CD4-positive, CD25-positive, alpha-beta regulatory T cell (primary cell): ENCODE data around the gene CSRP2. TPM values are rescaled to one million over a fixed set of nuclear protein-coding genes. Genes with fewer than 3 reads are reported as not detected.
A peak's percentile ranks its signal among the peaks of the same experiment; 100 is the strongest.

Source experiments
- ATAC-seq, 2 donors: fragments of 150-1000 bp; cut with Tn5 transposase; one replicate each; pipeline ENCODE4 v1.10.0; 2021; ENCODE audit warnings: low read depth in 2 of 2, moderate number of reproducible peaks in 2 of 2, moderate library complexity in 1 of 2
- DNase-seq, 3 donors: peaks; one replicate each; pipeline versions ENCODE4 v3.0.0 to v3.0.0-alpha.2; 2012 to 2022; ENCODE audit warnings: mixed read lengths in 1 of 3
- H3K27ac ChIP-seq: one replicate; pipeline ENCODE4 v1.7.0; 2013; ENCODE audit warnings: mild to moderate bottlenecking, low read length; ENCODE audit not compliant: insufficient read depth, poor library complexity, severe bottlenecking
- H3K27me3 ChIP-seq: one replicate; pipeline ENCODE4 v1.7.0; 2013; ENCODE audit warnings: low read length; ENCODE audit not compliant: control insufficient read depth, insufficient read depth
- H3K36me3 ChIP-seq: one replicate; pipeline ENCODE4 v1.7.0; 2013; ENCODE audit warnings: mild to moderate bottlenecking, low read length, moderate library complexity; ENCODE audit not compliant: control insufficient read depth, insufficient read depth
- H3K4me1 ChIP-seq: 2 replicates; pipeline ENCODE4 v1.7.0; 2013; ENCODE audit warnings: mild to moderate bottlenecking, low read length; ENCODE audit not compliant: insufficient read depth, control insufficient read depth, poor library complexity, severe bottlenecking
- H3K4me3 ChIP-seq: one replicate; pipeline ENCODE4 v1.7.0; 2013; ENCODE audit warnings: low read depth, mild to moderate bottlenecking, low read length, moderate library complexity
- H3K9me3 ChIP-seq, 2 experiments: 1 replicate in 1 of 2; 2 replicates in 1 of 2; pipeline ENCODE4 v1.7.0; 2013; ENCODE audit warnings: low read length in 2 of 2, mild to moderate bottlenecking in 1 of 2, moderate library complexity in 1 of 2; ENCODE audit not compliant: control insufficient read depth in 2 of 2
- H3K27ac Mint-ChIP-seq, 3 donors: one replicate each; pipeline ENCODE4 v1.8.0; 2020 to 2022; ENCODE audit warnings: mild to moderate bottlenecking in 3 of 3, mixed read lengths in 3 of 3, moderate library complexity in 2 of 3
- H3K27me3 Mint-ChIP-seq: one replicate; pipeline ENCODE4 v1.8.0; 2022; ENCODE audit warnings: mild to moderate bottlenecking, mixed read lengths
- H3K36me3 Mint-ChIP-seq: one replicate; pipeline ENCODE4 v1.8.0; 2020; ENCODE audit warnings: mixed read lengths
- H3K4me1 Mint-ChIP-seq, 4 donors: one replicate each; pipeline ENCODE4 v1.8.0; 2020 to 2022; ENCODE audit warnings: mixed read lengths in 4 of 4, mild to moderate bottlenecking in 1 of 4
- H3K4me3 Mint-ChIP-seq, 4 donors: one replicate each; pipeline ENCODE4 v1.8.0; 2020 to 2022; ENCODE audit warnings: mild to moderate bottlenecking in 4 of 4, mixed read lengths in 4 of 4, moderate library complexity in 3 of 4
- H3K9me3 Mint-ChIP-seq, 7 donors: one replicate each; pipeline ENCODE4 v1.8.0; 2020 to 2022; ENCODE audit warnings: mixed read lengths in 7 of 7, mild to moderate bottlenecking in 3 of 7, moderate library complexity in 2 of 7
- polyA plus RNA-seq, 4 donors: library from polyadenylated mRNA; unstranded; fragments of 300-500 nt; fragmentation: Illumina TruSeq; gene quantifications; one replicate each; pipeline ENCODE4 v1.2.3, GENCODE V29; 2021
- total RNA-seq: library from RNA; stranded (reverse); gene quantifications from one replicate; pipeline ENCODE4 v1.2.3, GENCODE V29; 2022

Gene CSRP2
- total RNA-seq (not detected), polyA plus RNA-seq (1 to 10 TPM in 1 of 4 donors, under 1 TPM in 3; 0.42 to 1.7 (median 0.53) TPM)

DNA sequence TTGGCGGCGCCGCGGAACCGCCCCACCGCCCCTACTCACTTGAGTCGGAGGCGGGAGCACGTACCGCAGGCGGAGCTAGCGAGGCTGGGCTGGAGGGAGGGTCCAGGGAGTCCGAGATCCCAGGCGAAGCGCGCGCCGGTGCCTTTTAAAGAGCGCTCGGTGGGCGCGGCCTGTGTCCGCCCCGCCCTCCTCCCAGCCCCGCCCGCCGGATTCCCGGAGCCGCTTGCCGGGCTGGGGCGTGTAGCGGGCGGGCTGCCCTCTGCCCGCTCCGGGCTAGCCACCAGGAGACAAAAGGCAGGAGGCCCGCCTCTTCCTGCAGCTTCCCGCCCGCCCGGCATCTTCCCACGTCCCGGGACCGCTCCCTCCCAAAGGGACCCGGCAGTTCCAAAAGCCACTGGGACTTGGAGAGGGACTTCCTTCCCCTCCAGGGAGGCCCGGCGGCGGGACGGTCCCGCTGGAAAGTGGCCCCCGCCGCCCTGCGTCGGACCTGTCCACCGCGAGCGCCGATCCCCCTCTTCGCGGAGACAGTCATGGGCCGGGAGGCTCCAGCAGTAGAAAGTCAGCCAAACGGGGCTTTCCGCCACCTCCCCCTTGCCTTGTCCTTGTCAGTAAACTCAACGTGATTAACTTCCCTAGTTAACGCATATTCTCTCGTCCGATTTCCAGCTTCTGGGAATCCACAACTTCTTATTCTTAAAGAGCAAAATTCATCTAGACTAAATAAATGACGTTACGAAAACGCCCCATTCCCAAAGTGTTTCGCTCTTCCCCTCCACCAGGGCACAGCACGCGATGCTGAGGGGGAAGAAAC is at the start of gene CSRP2:
TSS of gene CSRP2 (minus strand) at position 121 of the 811 bp plus-strand sequence. CDS start 12,759 bp downstream, outside the sequence.
- Mint-ChIP-seq H3K9me3 (peaks cover 0 to 6% (median 0%) of the 10 kb centered on the region in 7 donors), H3K27ac (no peak within 1 kb of the TSS), H3K36me3 (no peaks in the 10 kb centered on the region), H3K27me3 (peaks cover 70% of the 10 kb centered on the region), H3K4me3 (peak within 1 kb of the TSS; percentile 87 to 90 (median 90)), H3K4me1 (peaks cover 0 to 16% (median 11%) of the 10 kb centered on the region in 4 donors)
- Histone ChIP-seq H3K9me3 (no peaks in the 10 kb centered on the region), H3K4me1 (peaks cover 16% of the 10 kb centered on the region), H3K27me3 (peaks cover 48% of the 10 kb centered on the region), H3K27ac (no peak within 1 kb of the TSS), H3K36me3 (no peaks in the 10 kb centered on the region), H3K4me3 (no peak within 1 kb of the TSS)
- DNase-seq (peak; percentile 14 to 55 (median 23)), ATAC-seq (peak; percentile 53 to 67)

- Histone ChIP-seq H3K27me3 (no peaks in the 10 kb centered on the region), H3K4me3 (no peak overlapping the region), H3K36me3 (no peaks in the 10 kb centered on the region), H3K9me3 (no peaks in the 10 kb centered on the region), H3K4me1 (no peaks in the 10 kb centered on the region), H3K27ac (no peak overlapping the region)
- Mint-ChIP-seq H3K27ac (no peak overlapping the region), H3K4me3 (no peak overlapping the region), H3K4me1 (no peaks in the 10 kb centered on the region), H3K36me3 (no peaks in the 10 kb centered on the region), H3K27me3 (peaks cover 4% of the 10 kb centered on the region), H3K9me3 (peaks cover 0 to 3% (median 0%) of the 10 kb centered on the region in 7 donors)
- DNase-seq (peak in 1 of 3 donors; percentile 13), ATAC-seq (no peak)
Measured at GRCh38 chr12:76927170-76927784, 48.5 kb upstream of the CSRP2 start.

DNA sequence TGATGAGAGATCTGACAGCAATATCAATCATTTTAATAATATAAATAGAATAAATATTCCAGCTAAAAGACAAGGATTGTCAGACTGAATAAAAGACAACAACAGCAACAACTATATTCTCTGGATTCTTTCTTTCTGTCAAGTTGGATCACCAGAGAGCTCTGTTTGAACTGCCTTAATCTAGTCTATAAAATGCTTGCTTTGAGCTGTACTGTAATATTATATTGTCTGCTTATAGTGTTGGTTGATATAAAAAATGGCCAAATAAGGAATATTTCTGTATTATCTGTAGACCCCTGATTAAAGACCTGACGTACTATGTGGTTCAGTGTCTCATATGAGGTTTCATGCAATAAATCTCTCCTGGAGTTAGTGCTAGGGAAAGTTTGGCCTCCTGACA is 46.3 kb upstream of the CSRP2 start:
- Histone ChIP-seq H3K27ac (no peak overlapping the region), H3K36me3 (no peaks in the 10 kb centered on the region), H3K4me3 (no peak overlapping the region), H3K4me1 (no peaks in the 10 kb centered on the region), H3K27me3 (peaks cover 3% of the 10 kb centered on the region), H3K9me3 (no peaks in the 10 kb centered on the region)
- Mint-ChIP-seq H3K9me3 (peaks cover 0 to 3% (median 0%) of the 10 kb centered on the region in 7 donors), H3K4me3 (no peak overlapping the region), H3K36me3 (no peaks in the 10 kb centered on the region), H3K27me3 (peaks cover 16% of the 10 kb centered on the region), H3K4me1 (no peaks in the 10 kb centered on the region), H3K27ac (no peak overlapping the region)
- ATAC-seq = no peak
- no peak for DNase-seq

DNA sequence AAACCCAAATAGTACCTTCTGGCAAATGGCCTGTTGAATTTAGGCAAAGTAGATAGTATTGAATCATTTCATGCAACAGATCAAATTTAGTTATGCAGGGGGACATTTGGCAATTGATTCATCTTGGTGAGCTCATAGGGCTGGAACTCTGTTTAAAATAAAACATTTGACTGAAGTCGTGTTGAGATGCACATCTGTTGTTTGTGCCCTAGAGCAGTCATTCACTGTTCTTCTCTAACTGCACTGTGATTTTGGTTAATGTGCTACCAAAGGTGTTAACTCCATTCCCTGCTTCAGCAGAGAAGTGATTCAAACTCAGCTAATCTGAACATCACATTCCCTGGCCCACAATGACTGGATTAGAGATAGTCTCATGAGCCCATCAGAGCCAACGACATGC is 44.0 kb upstream of the CSRP2 start:
- H3K4me1 ChIP-seq = no peaks in the 10 kb centered on the region
- H3K27me3 ChIP-seq = peaks cover 3% of the 10 kb centered on the region
- H3K36me3 ChIP-seq = no peaks in the 10 kb centered on the region
- DNase-seq (no peak), ATAC-seq (no peak)
- no peak overlapping the region for H3K4me3 Mint-ChIP-seq
- H3K27me3 Mint-ChIP-seq = peaks cover 17% of the 10 kb centered on the region
- H3K4me1 Mint-ChIP-seq = no peaks in the 10 kb centered on the region
- no peak overlapping the region for H3K27ac Mint-ChIP-seq
- H3K4me3 ChIP-seq = no peak overlapping the region
- peaks cover 0 to 3% (median 0%) of the 10 kb centered on the region in 7 donors for H3K9me3 Mint-ChIP-seq
- H3K27ac ChIP-seq = no peak overlapping the region
- H3K9me3 ChIP-seq = no peaks in the 10 kb centered on the region
- H3K36me3 Mint-ChIP-seq = no peaks in the 10 kb centered on the region

DNA sequence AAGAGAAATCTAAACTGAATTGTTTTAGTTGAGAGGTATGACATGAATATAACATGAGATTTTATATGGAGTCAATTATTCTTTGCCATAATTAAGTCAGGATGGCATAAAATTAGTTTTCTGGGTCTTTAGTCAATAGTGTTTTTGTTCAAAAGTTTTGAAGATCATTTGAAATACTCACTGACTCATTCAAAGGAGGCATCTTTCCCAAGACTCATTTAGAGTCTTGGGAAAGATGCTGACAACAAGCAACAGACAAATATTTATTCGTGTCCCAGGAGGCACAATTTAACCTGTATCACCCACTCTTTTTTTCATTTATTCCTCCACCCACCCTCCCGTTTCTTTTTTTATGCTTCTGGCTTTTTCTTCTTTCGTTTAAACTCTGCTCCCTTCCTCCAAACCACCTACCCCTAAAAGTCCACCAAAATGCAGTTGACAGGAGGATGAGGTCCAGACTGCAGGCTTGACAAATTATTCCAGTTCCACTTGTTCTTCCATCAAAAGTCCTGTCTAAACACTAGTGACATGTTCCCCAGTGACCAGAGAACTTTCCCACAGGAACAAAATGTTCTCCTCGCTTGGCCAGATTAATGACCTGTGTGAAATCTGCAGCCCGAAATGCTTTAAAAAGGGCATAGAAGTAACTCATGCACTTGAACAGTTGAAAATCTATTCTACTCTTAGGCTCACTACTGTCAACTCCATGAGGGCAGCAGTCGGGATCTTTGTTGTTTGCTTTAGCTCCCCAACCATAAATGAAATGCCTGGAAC is 43.3 kb upstream of the CSRP2 start:
- peaks cover 17% of the 10 kb centered on the region for H3K27me3 Mint-ChIP-seq
- Histone ChIP-seq H3K36me3 (no peaks in the 10 kb centered on the region), H3K27me3 (peaks cover 3% of the 10 kb centered on the region), H3K4me1 (no peaks in the 10 kb centered on the region), H3K27ac (no peak overlapping the region), H3K9me3 (no peaks in the 10 kb centered on the region), H3K4me3 (no peak overlapping the region)
- H3K27ac Mint-ChIP-seq = no peak overlapping the region
- no peak for DNase-seq
- H3K9me3 Mint-ChIP-seq = peaks cover 0 to 2% (median 0%) of the 10 kb centered on the region in 7 donors
- no peaks in the 10 kb centered on the region for H3K36me3 Mint-ChIP-seq
- H3K4me1 Mint-ChIP-seq = no peaks in the 10 kb centered on the region
- H3K4me3 Mint-ChIP-seq = no peak overlapping the region
- no peak for ATAC-seq

GRCh38 chr12:76921100-76921471 is 42.3 kb upstream of the CSRP2 start:
- no peak for DNase-seq
- no peak for ATAC-seq
- Histone ChIP-seq H3K4me1 (no peaks in the 10 kb centered on the region), H3K27me3 (peaks cover 7% of the 10 kb centered on the region), H3K9me3 (no peaks in the 10 kb centered on the region), H3K4me3 (no peak overlapping the region), H3K27ac (no peak overlapping the region), H3K36me3 (no peaks in the 10 kb centered on the region)
- Mint-ChIP-seq H3K36me3 (no peaks in the 10 kb centered on the region), H3K4me3 (no peak overlapping the region), H3K27me3 (peaks cover 22% of the 10 kb centered on the region), H3K27ac (no peak overlapping the region), H3K9me3 (peaks cover 0 to 2% (median 0%) of the 10 kb centered on the region in 7 donors), H3K4me1 (no peaks in the 10 kb centered on the region)

DNA sequence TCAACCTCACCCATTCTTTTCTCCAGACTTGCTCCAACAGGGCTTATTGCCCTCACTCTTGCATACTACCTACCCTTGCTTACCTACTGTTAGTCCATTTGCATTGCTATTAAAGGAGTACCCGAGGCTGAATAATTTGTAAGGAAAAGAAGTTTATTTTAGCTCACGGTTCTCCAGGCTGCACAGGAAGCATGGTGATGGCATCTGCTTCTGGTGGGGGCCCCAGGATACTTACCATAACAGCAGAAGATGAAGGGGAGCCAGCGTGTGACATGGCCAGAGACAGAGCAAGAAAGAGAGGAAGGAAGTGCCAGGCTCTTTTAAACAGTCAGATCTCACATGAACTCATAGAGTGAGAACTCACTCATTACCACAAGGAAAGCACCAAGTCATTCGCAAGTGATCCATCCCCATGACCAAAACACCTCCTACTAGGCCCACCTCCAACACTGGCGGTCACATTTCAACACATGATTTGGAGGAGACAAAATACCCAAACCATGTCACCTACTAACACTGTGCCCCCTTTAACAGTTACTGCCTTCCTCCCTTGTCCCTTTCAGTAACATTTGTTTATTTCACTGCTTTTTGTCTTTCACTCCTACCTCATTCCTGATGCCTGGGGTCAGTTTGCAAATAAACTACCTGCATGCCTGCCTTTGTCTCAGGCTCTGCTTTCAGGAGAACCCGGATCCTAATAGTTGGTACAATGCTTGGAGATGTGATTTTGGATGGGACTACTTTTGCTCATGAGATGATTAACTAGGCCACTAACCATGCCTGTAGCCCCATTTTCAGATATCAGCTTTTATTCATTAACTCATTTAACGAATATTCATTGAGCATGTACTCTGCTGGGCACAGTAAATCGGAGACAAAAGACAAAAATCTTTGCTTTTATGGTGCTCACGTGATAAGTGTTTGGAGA is 41.6 kb upstream of the CSRP2 start:
- Mint-ChIP-seq H3K27me3 (peaks cover 29% of the 10 kb centered on the region), H3K4me3 (no peak overlapping the region), H3K27ac (no peak overlapping the region), H3K4me1 (no peaks in the 10 kb centered on the region), H3K36me3 (no peaks in the 10 kb centered on the region), H3K9me3 (peaks cover 0 to 2% (median 0%) of the 10 kb centered on the region in 7 donors)
- Histone ChIP-seq H3K4me1 (no peaks in the 10 kb centered on the region), H3K9me3 (no peaks in the 10 kb centered on the region), H3K4me3 (no peak overlapping the region), H3K27me3 (peaks cover 7% of the 10 kb centered on the region), H3K27ac (no peak overlapping the region), H3K36me3 (no peaks in the 10 kb centered on the region)
- DNase-seq (no peak), ATAC-seq (no peak)
